Stimulated activated CD8-positive, alpha-beta memory T cell treated with anti-CD3 and anti-CD28 coated beads, Interleukin-15, amount 100 ng/mL, for 4 hours (primary cell): Measurements from ENCODE around the gene BCAR3.
A peak's percentile ranks its signal among the peaks of the same experiment; 100 is the strongest.

Experiments used
- DNase-seq, 2 donors: peaks; one replicate each; pipeline ENCODE4 v3.0.0-alpha.2; 2020; ENCODE audit warnings: low read depth in 2 of 2

Gene BCAR3

GRCh38 chr1:93638981-93639380 is 42.7 kb downstream of the BCAR3 start:
- DNase-seq, result no peak

GRCh38 chr1:93638307-93638847 is 43.3 kb downstream of the BCAR3 start:
- DNase-seq, result no peak

GRCh38 chr1:93636712-93637111 is 44.9 kb downstream of the BCAR3 start:
- DNase-seq, result no peak

- DNase-seq, result no peak
These were observed 45.8 kb downstream of the BCAR3 start for GRCh38 chr1:93635614-93636543.

- DNase-seq, result no peak
These were observed 48.3 kb downstream of the BCAR3 start for GRCh38 chr1:93633313-93633712.

DNA sequence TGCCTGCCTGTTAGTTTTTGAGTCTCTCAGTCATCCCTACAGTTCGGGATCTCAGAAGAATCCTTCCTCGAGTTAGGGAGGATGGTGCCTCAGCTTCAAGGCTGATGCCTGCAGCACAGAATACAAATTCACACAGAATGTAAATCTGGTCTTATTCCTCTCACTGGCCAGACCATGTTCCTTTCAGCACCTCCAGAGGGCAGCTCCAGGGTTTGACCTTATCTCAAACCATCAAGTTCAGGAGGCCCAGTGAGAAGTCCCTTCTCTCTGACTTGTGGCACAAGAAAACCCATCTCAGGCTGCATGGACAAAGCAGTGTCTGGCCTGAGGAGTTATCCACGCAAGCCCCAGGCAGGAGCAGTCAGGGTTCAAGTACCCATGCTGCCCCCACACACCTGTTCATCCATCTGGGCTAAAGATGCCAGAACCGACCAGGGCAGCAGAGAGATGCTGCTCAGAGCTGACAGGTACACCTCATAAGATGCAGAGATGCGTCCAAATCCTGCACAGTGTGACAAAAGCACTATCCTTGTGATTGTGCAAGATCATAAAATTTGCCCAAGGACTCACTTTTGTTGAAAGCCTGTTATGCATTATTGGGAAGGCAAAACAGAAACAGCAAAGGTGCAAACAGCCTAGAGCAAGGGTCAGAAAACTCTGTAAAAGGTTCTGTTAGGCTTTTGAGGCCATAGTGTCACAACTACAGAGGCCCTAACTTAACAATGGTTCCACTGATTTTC is 49.8 kb downstream of the BCAR3 start:
- DNase-seq, result no peak

DNA sequence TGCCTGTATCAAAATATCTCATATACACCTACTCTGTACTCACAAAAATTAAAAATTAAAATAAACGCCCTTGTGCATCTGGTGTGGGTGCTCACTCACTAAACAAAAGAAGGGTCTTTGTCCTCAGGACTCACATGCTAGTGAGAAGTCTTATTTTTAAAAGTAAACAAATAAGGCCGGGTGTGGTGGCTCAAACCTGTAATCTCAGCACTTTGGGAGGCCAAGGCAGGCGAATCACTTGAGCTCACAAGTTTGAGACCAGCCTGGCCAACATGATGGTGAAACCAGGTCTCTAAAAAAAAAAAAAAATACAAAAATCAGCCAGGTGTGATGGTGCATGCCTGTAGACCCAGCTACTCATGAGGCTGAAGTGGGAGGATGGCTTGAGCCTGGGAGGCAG is 51.5 kb downstream of the BCAR3 start:
- DNase-seq, result no peak

DNA sequence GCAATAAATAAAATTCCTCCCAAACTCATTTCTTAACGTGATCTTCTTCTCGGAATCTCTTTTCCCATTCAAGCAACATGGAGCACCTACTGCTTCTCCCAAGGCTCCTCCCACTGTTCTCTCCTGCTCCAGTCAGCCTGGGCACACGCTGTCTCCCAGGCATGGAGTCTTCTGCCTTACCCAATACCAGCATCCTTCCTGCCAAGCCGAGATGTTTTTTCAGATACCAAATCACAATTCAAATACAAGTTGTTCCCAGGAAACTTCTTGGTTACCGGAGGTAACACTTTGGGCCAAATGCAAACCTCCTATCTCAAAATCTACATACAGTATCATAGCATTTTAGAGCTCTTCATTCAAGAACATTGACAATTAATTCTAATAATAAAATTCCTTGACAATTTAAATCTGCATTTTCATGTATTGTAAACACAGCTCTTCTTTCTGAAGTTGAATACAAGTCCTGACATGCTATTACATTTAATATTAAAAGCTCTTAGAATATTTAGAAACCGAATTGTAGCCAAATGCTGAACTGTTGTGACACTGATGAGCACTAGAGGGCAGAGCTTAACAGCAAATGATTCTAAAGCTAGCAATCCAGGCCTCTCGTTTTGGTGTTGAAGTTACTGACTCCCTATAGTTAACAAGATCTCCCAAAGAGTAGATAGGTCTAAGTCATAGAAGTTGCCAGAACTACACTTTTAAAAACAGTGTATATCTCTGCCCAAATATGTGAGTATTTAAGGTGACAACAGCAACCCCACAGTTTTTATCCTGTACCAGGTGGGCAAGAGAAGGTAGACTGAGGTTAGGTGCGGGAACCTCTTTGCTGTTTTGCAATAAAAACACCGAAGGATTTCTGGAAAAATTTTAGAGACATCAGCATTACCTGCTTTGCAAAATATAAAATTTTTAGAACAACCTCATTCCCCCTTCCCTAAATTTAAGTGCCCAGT is 52.3 kb downstream of the BCAR3 start:
- peak in 1 of 2 donors; percentile 15 for DNase-seq

GRCh38 chr1:93628681-93629080 is 53.0 kb downstream of the BCAR3 start:
- DNase-seq, result no peak

- no peak for DNase-seq
These were observed 55.9 kb downstream of the BCAR3 start for GRCh38 chr1:93625582-93626327.

DNA sequence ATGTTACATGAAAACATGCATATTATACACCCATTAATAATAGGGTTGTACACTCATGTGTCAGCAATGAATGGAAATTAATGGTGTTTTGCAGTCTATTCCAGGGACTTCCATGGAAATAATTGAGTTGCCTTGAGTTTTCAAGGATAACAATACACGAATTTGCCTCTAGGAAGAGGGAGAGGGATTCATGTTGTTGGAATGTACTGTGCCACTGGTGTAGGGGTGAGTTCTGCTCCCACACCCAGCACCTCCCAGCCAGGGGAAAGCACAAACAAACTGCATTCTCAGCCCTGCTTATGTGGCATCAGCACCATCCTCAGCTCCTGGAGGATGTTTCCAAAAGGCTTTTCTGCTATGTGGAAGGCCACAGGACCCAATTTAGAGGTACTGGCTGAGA is 57.8 kb downstream of the BCAR3 start:
- DNase-seq, result no peak

DNA sequence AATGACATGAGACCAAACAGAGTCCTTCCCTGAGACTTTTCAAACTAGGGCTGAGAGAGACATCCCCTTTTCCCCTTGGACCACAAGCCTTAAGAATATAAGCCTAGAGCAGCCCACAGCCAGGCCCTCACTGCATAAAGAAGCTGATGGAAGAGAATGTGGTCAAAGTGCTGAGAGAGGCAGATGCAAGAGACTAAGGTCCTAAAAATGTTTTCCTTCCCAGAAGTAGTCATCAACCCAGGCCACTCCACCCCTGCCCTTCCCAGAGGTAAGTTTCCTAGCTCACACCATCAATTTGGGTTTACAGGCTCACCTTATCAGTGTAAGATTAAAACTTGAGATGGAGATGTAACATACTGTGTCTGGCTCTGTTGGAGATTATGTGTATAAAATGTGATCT is 58.2 kb downstream of the BCAR3 start:
- DNase-seq, result no peak

DNA sequence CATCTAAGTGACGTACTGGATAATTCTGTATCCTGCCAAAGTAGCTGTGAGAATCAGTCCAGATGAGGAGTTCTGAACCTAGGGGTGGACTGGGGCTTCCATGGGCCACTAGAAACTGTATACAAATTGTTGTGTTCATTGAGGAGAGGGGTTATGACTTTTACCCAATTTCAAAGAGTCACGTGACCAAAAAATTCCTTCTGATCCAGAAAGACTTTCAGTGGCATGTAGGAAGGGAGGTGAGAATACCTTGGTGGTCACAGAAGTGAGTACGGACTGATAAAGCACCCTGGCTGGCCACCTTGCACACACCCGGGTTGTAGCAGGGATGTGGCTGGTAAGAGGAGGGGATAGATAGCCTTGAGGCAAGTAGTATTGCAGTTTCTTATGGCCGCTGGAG is 60.4 kb downstream of the BCAR3 start:
- no peak for DNase-seq

- no peak for DNase-seq
These were observed 60.8 kb downstream of the BCAR3 start for GRCh38 chr1:93620841-93621210.

GRCh38 chr1:93620172-93620840 is 61.3 kb downstream of the BCAR3 start:
- DNase-seq, result no peak

GRCh38 chr1:93619507-93620171 is 62.0 kb downstream of the BCAR3 start:
- no peak for DNase-seq

- DNase-seq, result no peak
These were observed 63.8 kb downstream of the BCAR3 start for GRCh38 chr1:93617670-93618499.

GRCh38 chr1:93616996-93617669 is 64.5 kb downstream of the BCAR3 start:
- DNase-seq, result no peak
